A549 (cell line): ENCODE results near the gene RNF40. TPM values are rescaled to one million over a fixed set of nuclear protein-coding genes. Genes with fewer than 3 reads are reported as not detected.

Experiments used
- ATAC-seq, 2 experiments: fragments of 200-7000 bp in 1 of 2; fragments of >200 bp in 1 of 2; cut with Nextera tagmentation in 1 of 2; cut with Tn5 transposase in 1 of 2; 3 replicates each; pipeline versions ENCODE4 v1.8.0 to v1.9.1; 2018 to 2020; ENCODE audit warnings: mild to moderate bottlenecking in 1 of 2, moderate library complexity in 1 of 2
- CTCF ChIA-PET: fragments of 300-600 bp; sonication (Branson Sonifier 250); formaldehyde crosslinking; extraction: SDS; loops from one replicate; lab custom pipeline; 2021; ENCODE audit warnings: antibody characterized with exemption, inconsistent platforms; lab: Yijun Ruan, JAX
- POLR2A ChIA-PET: fragments of 350-600 bp; formaldehyde crosslinking; extraction: SDS; loops from one replicate; lab custom pipeline; 2021; ENCODE audit warnings: antibody characterized with exemption, inconsistent platforms; lab: Yijun Ruan, JAX
- DNase-seq, 2 experiments: peaks; one replicate each; pipeline versions ENCODE4 v3.0.0 to v3.0.0-alpha.2; 2011 to 2016; ENCODE audit warnings: low read depth in 1 of 2, low spot score in 1 of 2
- FAIRE-seq: peaks from 2 replicates; lab custom pipeline; 2011; peaks lifted over from hg19 to GRCh38; lab: Jason Lieb, UNC
- H3K27ac ChIP-seq, 2 experiments: fragments of >200 bp; sonication (Bioruptor Twin); formaldehyde crosslinking; 3 replicates each; pipeline ENCODE4 v1.5.1; 2016 to 2017
- H3K4me1 ChIP-seq: fragments of >200 bp; sonication (Bioruptor Twin); formaldehyde crosslinking; 3 replicates; pipeline ENCODE4 v1.6.1; 2016
- H3K4me2 ChIP-seq: fragments of >200 bp; sonication (Bioruptor Twin); formaldehyde crosslinking; 3 replicates; pipeline ENCODE4 v1.6.1; 2016
- H3K4me3 ChIP-seq: fragments of >200 bp; sonication (Bioruptor Twin); formaldehyde crosslinking; 3 replicates; pipeline ENCODE4 v1.5.1; 2016
- H3K9me3 ChIP-seq: fragments of >200 bp; sonication (Bioruptor Twin); formaldehyde crosslinking; 3 replicates; pipeline ENCODE4 v1.6.1; 2016
- CEBPB ChIP-seq, 2 experiments: fragments of >200 bp in 1 of 2; sonication (Bioruptor Twin) in 1 of 2; formaldehyde crosslinking in 1 of 2; IDR thresholded peaks; 2 replicates each; pipeline ENCODE4 v1.6.1; 2012 to 2016
- CHD2 ChIP-seq: fragments of 150-350 bp; IDR thresholded peaks from 2 replicates; pipeline ENCODE4 v1.6.1; 2014; ENCODE audit warnings: low read length; ENCODE audit not compliant: partially characterized antibody
- EHF ChIP-seq: fragments of 250-450 bp; sonication (Bioruptor Pico); IDR thresholded peaks from 2 replicates; pipeline ENCODE4 v1.5.0; 2020; ENCODE audit warnings: mild to moderate bottlenecking
- EP300 ChIP-seq, 2 experiments: fragments of >200 bp; sonication (Bioruptor Twin); formaldehyde crosslinking; IDR thresholded peaks; 2 replicates in 1 of 2; 3 replicates in 1 of 2; pipeline ENCODE4 v1.6.1; 2016 to 2017
- FOSL2 ChIP-seq, 2 experiments: fragments of 450-650 bp in 1 of 2; fragments of >200 bp in 1 of 2; sonication (Bioruptor Twin) in 1 of 2; formaldehyde crosslinking; IDR thresholded peaks; 2 replicates each; pipeline versions ENCODE4 v1.5.0 to v1.6.1; 2016 to 2020; ENCODE audit warnings: mild to moderate bottlenecking in 1 of 2, moderate library complexity in 1 of 2
- FOXS1 ChIP-seq: fragments of 250-450 bp; sonication (Bioruptor Pico); IDR thresholded peaks from 2 replicates; pipeline ENCODE4 v1.5.0; 2020; ENCODE audit warnings: mild to moderate bottlenecking, moderate library complexity
- GATA3 ChIP-seq: IDR thresholded peaks from 2 replicates; pipeline ENCODE4 v1.6.1; 2012; ENCODE audit warnings: borderline replicate concordance
- HDAC2 ChIP-seq: fragments of 200-600 bp; sonication (generic); IDR thresholded peaks from 2 replicates; pipeline ENCODE4 v1.6.1; 2016
- HOXB5 ChIP-seq: fragments of 250-450 bp; sonication (Bioruptor Pico); IDR thresholded peaks from 2 replicates; pipeline ENCODE4 v1.5.0; 2020; ENCODE audit warnings: mild to moderate bottlenecking, moderate library complexity
- JUN ChIP-seq, 2 experiments: fragments of >200 bp; sonication (Bioruptor Twin); formaldehyde crosslinking; IDR thresholded peaks; 2 replicates in 1 of 2; 3 replicates in 1 of 2; pipeline ENCODE4 v1.6.1; 2016 to 2017
- JUNB ChIP-seq: fragments of >200 bp; sonication (Bioruptor Twin); formaldehyde crosslinking; IDR thresholded peaks from 2 replicates; pipeline ENCODE4 v1.6.1; 2016
- NR3C1 ChIP-seq: fragments of >200 bp; sonication (Bioruptor Twin); formaldehyde crosslinking; IDR thresholded peaks from 3 replicates; pipeline ENCODE4 v1.6.1; 2017
- RARB ChIP-seq: fragments of 250-450 bp; sonication (Bioruptor Pico); IDR thresholded peaks from 2 replicates; pipeline ENCODE4 v1.8.0; 2021; ENCODE audit warnings: mild to moderate bottlenecking, moderate library complexity
- RNF2 ChIP-seq: fragments of 200-600 bp; sonication (generic); IDR thresholded peaks from 2 replicates; pipeline ENCODE4 v1.6.1; 2016; ENCODE audit warnings: low read depth, mild to moderate bottlenecking, antibody characterized with exemption, moderate library complexity, borderline replicate concordance
- TFCP2L1 ChIP-seq: fragments of 250-450 bp; sonication (Bioruptor Pico); IDR thresholded peaks from 2 replicates; pipeline ENCODE4 v1.5.0; 2021; ENCODE audit warnings: mild to moderate bottlenecking
- TP53 ChIP-seq: fragments of 250-450 bp; sonication (Bioruptor Pico); IDR thresholded peaks from 2 replicates; pipeline ENCODE4 v1.5.0; 2021; ENCODE audit warnings: mild to moderate bottlenecking, moderate library complexity
- WGBS: methylation state at CpG from one replicate; pipeline ENCODE4 v1.1.6; 2017; ENCODE audit errors: missing lambda C conversion rate; 5-methylcytosine and 5-hydroxymethylcytosine counted together
- polyA plus RNA-seq, 4 experiments: library from polyadenylated mRNA; depleted of rRNA in 3 of 4; stranded (reverse); fragments of >200 nt; fragmentation: RNase III in 1 of 4; extraction: RNeasy Plus Mini Kit Qiagen cat#74134 plus additional on column Dnase treatment in 1 of 4; gene quantifications; 2 replicates in 3 of 4; 3 replicates in 1 of 4; pipeline ENCODE4 v1.2.3, GENCODE V29; 2011 to 2017
- TF ChIP-seq, protein P1 (sequence below): fragments of 200-600 bp; sonication (generic); IDR thresholded peaks from 2 replicates; pipeline ENCODE4 v1.6.1; 2016; ENCODE audit warnings: antibody characterized with exemption, mild to moderate bottlenecking, moderate library complexity
- TF ChIP-seq, protein P2 (sequence below): fragments of 450-650 bp; IDR thresholded peaks from 2 replicates; pipeline ENCODE4 v1.6.1; 2014; ENCODE audit warnings: antibody characterized with exemption
- TF ChIP-seq, protein P3 (sequence below): IDR thresholded peaks from 2 replicates; pipeline ENCODE4 v1.6.1; 2012; ENCODE audit warnings: low read depth, borderline replicate concordance
- TF ChIP-seq, protein P4 (sequence below): fragments of 250-450 bp; sonication (Bioruptor Pico); IDR thresholded peaks from 2 replicates; pipeline ENCODE4 v1.5.0; 2020; ENCODE audit warnings: low read depth, mild to moderate bottlenecking, moderate library complexity
- TF ChIP-seq, protein P5 (sequence below): fragments of 250-450 bp; sonication (Bioruptor Pico); IDR thresholded peaks from 2 replicates; pipeline ENCODE4 v1.5.0; 2021; ENCODE audit warnings: mild to moderate bottlenecking, moderate library complexity, borderline replicate concordance

Gene RNF40
- polyA plus RNA-seq, 2 of the 4 experiments (the other 2 are of a cell fraction), result 66.1 to 69.9 TPM

DNA sequence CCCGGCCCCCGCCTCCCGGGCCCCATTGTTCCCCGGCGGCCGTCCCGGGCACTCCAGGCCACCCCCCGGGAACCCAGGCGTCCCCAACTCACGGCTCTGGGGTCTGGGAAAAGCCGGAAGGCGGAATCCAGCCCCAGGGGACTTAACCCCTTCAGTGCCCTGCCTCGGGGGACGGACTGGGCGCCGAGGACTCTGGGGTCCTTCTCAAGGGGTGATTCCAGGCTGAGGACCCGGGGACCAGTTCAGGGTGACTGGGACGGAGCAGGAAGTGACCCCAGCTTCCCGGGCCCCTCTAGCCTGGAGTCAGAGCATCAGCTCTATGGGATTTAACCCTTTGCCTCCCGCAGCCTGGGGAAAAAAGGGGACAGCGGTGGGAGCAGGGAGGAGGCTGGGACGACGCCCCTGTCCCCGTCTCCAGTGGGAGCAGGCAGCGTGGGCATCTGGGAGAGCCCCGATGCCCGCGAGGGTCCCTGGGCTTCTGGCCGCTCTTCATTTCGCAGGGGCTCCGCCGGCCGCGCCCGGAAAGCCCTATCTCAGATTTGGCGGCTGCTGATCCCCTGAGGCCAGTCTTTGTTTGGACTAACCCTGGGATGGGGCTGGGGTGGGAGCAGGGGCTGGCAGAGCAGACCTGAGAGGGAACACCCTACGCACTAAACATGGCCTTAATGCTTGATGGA, 25.0 kb downstream of the RNF40 start, which contains the start of gene ZNF629 (continued):
- TF ChIP-seq, protein P1, sequence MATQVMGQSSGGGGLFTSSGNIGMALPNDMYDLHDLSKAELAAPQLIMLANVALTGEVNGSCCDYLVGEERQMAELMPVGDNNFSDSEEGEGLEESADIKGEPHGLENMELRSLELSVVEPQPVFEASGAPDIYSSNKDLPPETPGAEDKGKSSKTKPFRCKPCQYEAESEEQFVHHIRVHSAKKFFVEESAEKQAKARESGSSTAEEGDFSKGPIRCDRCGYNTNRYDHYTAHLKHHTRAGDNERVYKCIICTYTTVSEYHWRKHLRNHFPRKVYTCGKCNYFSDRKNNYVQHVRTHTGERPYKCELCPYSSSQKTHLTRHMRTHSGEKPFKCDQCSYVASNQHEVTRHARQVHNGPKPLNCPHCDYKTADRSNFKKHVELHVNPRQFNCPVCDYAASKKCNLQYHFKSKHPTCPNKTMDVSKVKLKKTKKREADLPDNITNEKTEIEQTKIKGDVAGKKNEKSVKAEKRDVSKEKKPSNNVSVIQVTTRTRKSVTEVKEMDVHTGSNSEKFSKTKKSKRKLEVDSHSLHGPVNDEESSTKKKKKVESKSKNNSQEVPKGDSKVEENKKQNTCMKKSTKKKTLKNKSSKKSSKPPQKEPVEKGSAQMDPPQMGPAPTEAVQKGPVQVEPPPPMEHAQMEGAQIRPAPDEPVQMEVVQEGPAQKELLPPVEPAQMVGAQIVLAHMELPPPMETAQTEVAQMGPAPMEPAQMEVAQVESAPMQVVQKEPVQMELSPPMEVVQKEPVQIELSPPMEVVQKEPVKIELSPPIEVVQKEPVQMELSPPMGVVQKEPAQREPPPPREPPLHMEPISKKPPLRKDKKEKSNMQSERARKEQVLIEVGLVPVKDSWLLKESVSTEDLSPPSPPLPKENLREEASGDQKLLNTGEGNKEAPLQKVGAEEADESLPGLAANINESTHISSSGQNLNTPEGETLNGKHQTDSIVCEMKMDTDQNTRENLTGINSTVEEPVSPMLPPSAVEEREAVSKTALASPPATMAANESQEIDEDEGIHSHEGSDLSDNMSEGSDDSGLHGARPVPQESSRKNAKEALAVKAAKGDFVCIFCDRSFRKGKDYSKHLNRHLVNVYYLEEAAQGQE, result no peak
- TF ChIP-seq, all 56 proteins: peak for 9

DNA sequence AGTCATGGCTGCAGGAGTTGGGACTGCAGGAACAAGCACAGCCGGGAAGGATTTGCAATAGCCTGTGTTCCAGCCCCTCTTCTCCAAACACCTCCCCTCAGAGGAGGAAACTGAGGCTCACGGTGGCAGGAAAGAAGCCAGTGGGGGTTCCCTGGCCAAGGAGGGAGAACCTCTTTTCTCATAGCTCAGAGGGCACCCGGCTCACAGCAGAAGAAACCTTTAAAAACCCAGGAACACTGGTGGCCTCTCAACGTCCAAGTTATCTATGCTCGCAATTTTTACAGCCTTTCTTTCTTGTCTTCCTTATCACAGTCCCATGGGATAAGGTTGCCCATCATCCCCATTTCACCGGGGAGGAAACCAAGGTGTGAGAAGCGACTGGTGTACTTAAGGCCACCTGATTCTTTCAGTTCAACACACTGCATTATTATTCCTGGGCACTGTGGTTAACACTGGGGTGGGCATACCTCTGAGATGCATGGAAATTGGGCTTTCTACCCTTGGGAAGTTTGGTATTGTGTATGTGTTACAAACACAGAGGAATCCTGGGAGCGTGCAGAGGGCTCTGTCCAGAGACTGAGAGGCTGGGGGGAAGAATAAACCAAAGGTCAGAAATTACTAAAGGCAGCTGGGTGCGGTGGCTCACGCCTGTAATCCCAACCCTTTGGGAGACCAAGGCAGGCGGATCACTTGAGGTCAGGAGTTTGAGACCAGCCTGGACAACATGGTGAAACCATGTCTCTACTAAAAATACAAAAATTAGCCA, 25.7 kb downstream of the RNF40 start:
- 69% methylated on average over 11 of the region's 11 CpGs for WGBS
- Histone ChIP-seq H3K4me3 (peak overlapping the region; percentile 98), H3K9me3 (no peaks in the 10 kb centered on the region), H3K27ac (peak overlapping the region; percentile 97 to 99)
- no peak for FAIRE-seq
- CTCF ChIA-PET, result interaction anchor here (1.5 to 2.7 kb wide), 3 partner anchors 10 to 154 kb away, joined by 3 to 8 read pairs (median 4); no protein-coding TSS in a partner anchor
- no peak for DNase-seq
- ATAC-seq, result peak; percentile 2; a peak in 3 of 6 replicates
- TF ChIP-seq CHD2 (no peak), EP300 (IDR thresholded peaks at IDR 0.05) (no peak), FOSL2 (IDR thresholded peaks at IDR 0.05) (no peak), FOSL2 (CRISPR knock-in tag; IDR thresholded peaks at IDR 0.05) (no peak), TP53 (CRISPR knock-in tag) (no peak), NR3C1 (no peak), JUNB (no peak)
- TF ChIP-seq, all 56 proteins: peak for 0
- Histone ChIP-seq H3K4me2 (peak overlapping the region; percentile 96), H3K4me1 (peaks cover 17% of the 10 kb centered on the region)
- POLR2A ChIA-PET, result interaction anchor here (1.0 to 1.6 kb wide), 4 partner anchors 12 to 48 kb away, joined by 3 to 66 read pairs (median 3); a partner anchor contains a TSS

DNA sequence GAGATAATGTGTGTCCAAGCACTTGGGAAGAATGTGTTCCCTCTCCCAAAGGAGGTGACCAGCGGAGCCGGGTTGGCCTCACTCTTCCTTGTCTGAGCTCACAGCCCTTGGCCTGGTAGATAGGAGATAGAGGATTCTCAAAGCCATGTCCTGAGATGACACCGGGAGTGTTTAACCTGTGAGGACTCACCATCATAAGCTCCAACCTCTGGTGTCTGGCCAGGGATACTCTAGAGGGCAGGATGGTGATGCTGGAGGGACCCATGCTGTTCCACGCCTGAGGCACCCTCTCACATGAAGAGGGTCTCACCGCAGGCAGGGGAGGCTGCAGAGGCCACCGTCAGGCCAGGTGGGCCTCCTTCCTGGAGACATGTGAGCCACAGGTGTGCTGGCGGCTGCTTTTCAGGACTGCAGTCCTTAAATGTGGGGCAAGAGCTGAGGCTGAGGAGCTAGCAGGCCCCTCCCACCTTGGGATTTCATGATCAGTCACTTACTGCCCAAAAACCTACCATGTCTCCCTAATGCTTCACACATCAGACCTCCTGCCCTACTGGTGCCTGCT, 31.5 kb downstream of the RNF40 start:
- DNase-seq, result no peak
- peak; percentile 27 to 30; a peak in 3 of 6 replicates for ATAC-seq
- no peaks in the 10 kb centered on the region for H3K4me1 ChIP-seq
- no peak for FAIRE-seq
- H3K27ac ChIP-seq, result no peak overlapping the region
- CTCF ChIA-PET, result interaction anchor here (0.7 to 6.8 kb wide), 7 partner anchors 11 to 149 kb away, joined by 3 to 35 read pairs (median 4); no protein-coding TSS in a partner anchor
- no peaks in the 10 kb centered on the region for H3K9me3 ChIP-seq
- 50% methylated on average over 2 of the region's 7 CpGs for WGBS
- H3K4me2 ChIP-seq, result no peak overlapping the region
- TF ChIP-seq TFCP2L1 (CRISPR knock-in tag) (no peak), GATA3 (no peak), JUN (IDR thresholded peaks at IDR 0.05) (no peak), NR3C1 (no peak), HDAC2 (no peak), RNF2 (no peak), CHD2 (no peak), RARB (CRISPR knock-in tag) (no peak), FOXS1 (no peak), HOXB5 (CRISPR knock-in tag) (no peak), EHF (no peak), CEBPB (IDR thresholded peaks at IDR 0.05) (no peak)
- TF ChIP-seq, protein P2, sequence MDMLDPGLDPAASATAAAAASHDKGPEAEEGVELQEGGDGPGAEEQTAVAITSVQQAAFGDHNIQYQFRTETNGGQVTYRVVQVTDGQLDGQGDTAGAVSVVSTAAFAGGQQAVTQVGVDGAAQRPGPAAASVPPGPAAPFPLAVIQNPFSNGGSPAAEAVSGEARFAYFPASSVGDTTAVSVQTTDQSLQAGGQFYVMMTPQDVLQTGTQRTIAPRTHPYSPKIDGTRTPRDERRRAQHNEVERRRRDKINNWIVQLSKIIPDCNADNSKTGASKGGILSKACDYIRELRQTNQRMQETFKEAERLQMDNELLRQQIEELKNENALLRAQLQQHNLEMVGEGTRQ, result no peak
- TF ChIP-seq, protein P3, sequence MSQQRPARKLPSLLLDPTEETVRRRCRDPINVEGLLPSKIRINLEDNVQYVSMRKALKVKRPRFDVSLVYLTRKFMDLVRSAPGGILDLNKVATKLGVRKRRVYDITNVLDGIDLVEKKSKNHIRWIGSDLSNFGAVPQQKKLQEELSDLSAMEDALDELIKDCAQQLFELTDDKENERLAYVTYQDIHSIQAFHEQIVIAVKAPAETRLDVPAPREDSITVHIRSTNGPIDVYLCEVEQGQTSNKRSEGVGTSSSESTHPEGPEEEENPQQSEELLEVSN, result no peak
- TF ChIP-seq, protein P4, sequence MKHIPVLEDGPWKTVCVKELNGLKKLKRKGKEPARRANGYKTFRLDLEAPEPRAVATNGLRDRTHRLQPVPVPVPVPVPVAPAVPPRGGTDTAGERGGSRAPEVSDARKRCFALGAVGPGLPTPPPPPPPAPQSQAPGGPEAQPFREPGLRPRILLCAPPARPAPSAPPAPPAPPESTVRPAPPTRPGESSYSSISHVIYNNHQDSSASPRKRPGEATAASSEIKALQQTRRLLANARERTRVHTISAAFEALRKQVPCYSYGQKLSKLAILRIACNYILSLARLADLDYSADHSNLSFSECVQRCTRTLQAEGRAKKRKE (CRISPR knock-in tag), result no peak
- TF ChIP-seq, protein P5, sequence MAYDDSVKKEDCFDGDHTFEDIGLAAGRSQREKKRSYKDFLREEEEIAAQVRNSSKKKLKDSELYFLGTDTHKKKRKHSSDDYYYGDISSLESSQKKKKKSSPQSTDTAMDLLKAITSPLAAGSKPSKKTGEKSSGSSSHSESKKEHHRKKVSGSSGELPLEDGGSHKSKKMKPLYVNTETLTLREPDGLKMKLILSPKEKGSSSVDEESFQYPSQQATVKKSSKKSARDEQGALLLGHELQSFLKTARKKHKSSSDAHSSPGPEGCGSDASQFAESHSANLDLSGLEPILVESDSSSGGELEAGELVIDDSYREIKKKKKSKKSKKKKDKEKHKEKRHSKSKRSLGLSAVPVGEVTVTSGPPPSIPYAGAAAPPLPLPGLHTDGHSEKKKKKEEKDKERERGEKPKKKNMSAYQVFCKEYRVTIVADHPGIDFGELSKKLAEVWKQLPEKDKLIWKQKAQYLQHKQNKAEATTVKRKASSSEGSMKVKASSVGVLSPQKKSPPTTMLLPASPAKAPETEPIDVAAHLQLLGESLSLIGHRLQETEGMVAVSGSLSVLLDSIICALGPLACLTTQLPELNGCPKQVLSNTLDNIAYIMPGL (CRISPR knock-in tag), result no peak
- POLR2A ChIA-PET, result interaction anchor here (1.0 kb wide), 1 partner anchor 12 kb away, joined by 6 read pairs; no protein-coding TSS in a partner anchor
- H3K4me3 ChIP-seq, result no peak overlapping the region
